AG04450 (cell line): ENCODE data around the gene PAX6. TPM values are rescaled to one million over a fixed set of nuclear protein-coding genes. Genes with fewer than 3 reads are reported as not detected.
A peak's percentile ranks its signal among the peaks of the same experiment; 100 is the strongest.

Experiments
- CTCF ChIA-PET: fragments of 300-600, 350-600 bp; formaldehyde crosslinking; extraction: SDS; loops from one replicate; lab custom pipeline; 2022; ENCODE audit warnings: antibody characterized with exemption, inconsistent platforms; lab: Charles Lee
- POLR2A ChIA-PET: fragments of 350-600 bp; formaldehyde crosslinking; extraction: SDS; loops from one replicate; lab custom pipeline; 2021; ENCODE audit warnings: antibody characterized with exemption, inconsistent platforms; lab: Yijun Ruan, JAX
- DNase-seq: peaks from one replicate; pipeline ENCODE4 v3.0.0-alpha.2; 2011; ENCODE audit warnings: low read depth, low spot score
- H3K27ac ChIP-seq: one replicate; pipeline ENCODE4 v1.5.1; 2012; ENCODE audit warnings: low read depth, low read length, control low read depth
- H3K27me3 ChIP-seq: one replicate; pipeline ENCODE4 v1.6.0; 2012; ENCODE audit warnings: low read length; ENCODE audit not compliant: control insufficient read depth, insufficient read depth
- H3K4me3 ChIP-seq: 2 replicates; pipeline ENCODE4 v1.5.1; 2011; ENCODE audit warnings: mild to moderate bottlenecking, low read depth, low read length, control low read depth
- H3K9me3 ChIP-seq: 2 replicates; pipeline ENCODE4 v1.5.1; 2012; ENCODE audit warnings: low read length; ENCODE audit not compliant: control insufficient read depth, insufficient read depth
- polyA plus RNA-seq: library from polyadenylated mRNA; depleted of rRNA; stranded (reverse); fragments of >200 nt; gene quantifications from 2 replicates; pipeline ENCODE4 v1.2.3, GENCODE V29; 2011
- TF ChIP-seq, protein P1 (sequence below): IDR thresholded peaks from 2 replicates; pipeline ENCODE4 v1.5.1; 2011; ENCODE audit warnings: low read depth, low read length, control low read depth, inconsistent platforms

PAX6 gene
- polyA plus RNA-seq, 1 experiment = not detected

DNA sequence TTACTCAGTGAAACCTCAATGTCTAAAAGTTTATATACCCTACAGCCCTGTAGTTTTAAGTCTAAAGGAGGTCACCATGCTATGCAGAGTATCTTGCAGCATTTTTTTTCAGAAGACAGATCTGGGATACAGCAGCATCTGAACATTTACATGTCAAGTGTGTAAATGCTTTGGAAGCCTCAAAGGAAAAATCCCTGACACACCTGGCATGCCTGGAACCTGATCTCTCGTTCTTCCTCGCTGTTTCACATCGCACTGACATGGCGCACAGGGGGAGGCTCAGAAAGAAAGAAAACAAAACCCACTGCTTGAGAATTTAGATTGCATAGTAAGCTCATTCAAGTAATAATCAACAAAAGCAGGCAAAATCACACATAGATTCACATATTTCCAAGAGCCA is 31.0 kb downstream of the PAX6 start:
- Histone ChIP-seq H3K27ac (no peak overlapping the region), H3K27me3 (no peaks in the 10 kb centered on the region), H3K4me3 (no peak overlapping the region), H3K9me3 (no peaks in the 10 kb centered on the region)
- ChIA-PET CTCF (interaction anchor here (1.0 to 1.5 kb wide), 2 partner anchors 15 to 139 kb away, joined by 3 read pairs; no protein-coding TSS in a partner anchor), POLR2A (no interaction called here)
- TF ChIP-seq, protein P1, sequence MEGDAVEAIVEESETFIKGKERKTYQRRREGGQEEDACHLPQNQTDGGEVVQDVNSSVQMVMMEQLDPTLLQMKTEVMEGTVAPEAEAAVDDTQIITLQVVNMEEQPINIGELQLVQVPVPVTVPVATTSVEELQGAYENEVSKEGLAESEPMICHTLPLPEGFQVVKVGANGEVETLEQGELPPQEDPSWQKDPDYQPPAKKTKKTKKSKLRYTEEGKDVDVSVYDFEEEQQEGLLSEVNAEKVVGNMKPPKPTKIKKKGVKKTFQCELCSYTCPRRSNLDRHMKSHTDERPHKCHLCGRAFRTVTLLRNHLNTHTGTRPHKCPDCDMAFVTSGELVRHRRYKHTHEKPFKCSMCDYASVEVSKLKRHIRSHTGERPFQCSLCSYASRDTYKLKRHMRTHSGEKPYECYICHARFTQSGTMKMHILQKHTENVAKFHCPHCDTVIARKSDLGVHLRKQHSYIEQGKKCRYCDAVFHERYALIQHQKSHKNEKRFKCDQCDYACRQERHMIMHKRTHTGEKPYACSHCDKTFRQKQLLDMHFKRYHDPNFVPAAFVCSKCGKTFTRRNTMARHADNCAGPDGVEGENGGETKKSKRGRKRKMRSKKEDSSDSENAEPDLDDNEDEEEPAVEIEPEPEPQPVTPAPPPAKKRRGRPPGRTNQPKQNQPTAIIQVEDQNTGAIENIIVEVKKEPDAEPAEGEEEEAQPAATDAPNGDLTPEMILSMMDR = no peak
- no peak for DNase-seq

DNA sequence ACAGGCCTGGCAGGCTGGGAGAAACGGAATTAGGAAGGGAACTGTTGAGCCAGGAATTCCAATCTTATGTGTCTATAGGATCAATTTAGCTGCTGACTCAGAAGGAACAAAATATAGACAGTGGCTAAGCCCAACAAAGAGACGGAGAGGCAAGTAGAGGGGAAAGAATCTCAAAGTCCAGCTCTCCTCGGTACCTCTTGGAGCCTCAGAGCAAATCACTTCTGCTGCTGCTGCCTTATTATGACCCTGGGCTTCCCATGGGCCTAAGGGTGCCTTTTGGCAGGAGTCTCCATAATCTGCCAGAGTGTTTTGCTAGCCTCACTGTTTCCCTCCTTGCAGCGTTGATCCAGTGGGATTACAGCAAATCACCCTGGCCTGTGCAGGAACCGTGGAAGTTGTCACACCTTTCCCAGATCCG is 31.7 kb downstream of the PAX6 start:
- H3K27ac ChIP-seq = peak overlapping the region; percentile 32
- H3K27me3 ChIP-seq = no peaks in the 10 kb centered on the region
- no peak overlapping the region for H3K4me3 ChIP-seq
- DNase-seq = peak; percentile 43
- ChIA-PET CTCF (interaction anchor here (1.5 kb wide), 1 partner anchor 16 kb away, joined by 3 read pairs; no protein-coding TSS in a partner anchor), POLR2A (no interaction called here)
- H3K9me3 ChIP-seq = no peaks in the 10 kb centered on the region
- TF ChIP-seq, protein P1 = no peak

DNA sequence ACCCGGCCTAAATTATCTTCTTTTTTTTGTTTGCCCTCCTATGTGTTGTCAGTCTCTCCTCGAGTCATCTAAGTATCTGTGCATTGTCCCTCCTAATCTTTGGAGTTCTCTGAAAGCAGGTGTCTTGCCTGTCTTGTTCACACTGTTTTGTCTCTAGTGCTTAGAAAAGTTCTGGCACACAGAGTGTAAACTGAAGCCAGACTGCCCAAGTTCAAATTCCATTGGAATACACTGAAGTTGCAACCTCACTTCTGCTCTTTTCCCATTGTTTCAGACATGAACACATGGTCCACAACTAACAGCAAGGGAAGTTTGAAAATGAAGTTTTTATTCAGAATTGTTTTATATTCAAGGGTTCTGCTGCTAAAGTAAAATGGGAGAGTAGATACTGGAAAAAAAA is 38.7 kb downstream of the PAX6 start:
- no peak for DNase-seq
- Histone ChIP-seq H3K27me3 (no peaks in the 10 kb centered on the region), H3K9me3 (no peaks in the 10 kb centered on the region), H3K4me3 (no peak overlapping the region), H3K27ac (no peak overlapping the region)
- ChIA-PET POLR2A (no interaction called here), CTCF (no interaction called here)
- TF ChIP-seq, protein P1 = no peak

DNA sequence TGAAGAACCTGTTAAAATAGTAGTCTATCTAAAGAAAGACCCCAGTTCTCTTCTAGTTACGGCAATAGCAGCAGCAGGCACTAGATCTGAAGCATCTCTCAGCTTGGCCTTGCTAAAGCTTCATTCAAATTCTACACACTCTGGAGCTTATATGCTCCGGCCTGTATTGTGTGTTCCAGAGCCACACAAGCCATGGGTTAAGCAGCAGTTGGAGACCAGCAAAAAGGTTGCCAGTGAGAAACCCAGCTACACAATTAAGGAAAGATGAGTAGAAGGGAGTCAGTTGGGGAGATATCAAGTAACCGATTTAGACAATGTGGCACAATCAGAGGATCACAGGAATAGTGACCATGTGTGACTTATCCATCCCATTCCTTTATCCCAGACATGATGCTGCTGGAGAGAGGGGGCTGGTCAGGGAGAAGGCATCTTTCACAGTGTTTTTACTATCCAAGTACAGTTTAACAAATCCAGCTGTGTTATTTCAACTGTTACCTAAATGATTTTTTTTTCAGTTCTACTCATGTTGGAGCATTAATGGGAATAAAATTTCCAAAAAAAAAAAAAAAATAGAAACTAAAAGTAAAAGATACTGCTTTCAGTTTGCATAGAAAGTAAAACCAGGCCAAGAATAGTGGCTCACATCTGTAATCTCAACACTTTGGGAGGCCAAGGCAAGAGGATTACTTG is 41.0 kb downstream of the PAX6 start:
- H3K27me3 ChIP-seq = no peaks in the 10 kb centered on the region
- TF ChIP-seq, protein P1 = no peak
- CTCF ChIA-PET = interaction anchor here (0.6 to 0.9 kb wide), 2 partner anchors 14 to 374 kb away, joined by 3 to 5 read pairs; no protein-coding TSS in a partner anchor
- no peak for DNase-seq
- no peaks in the 10 kb centered on the region for H3K9me3 ChIP-seq
- H3K4me3 ChIP-seq = no peak overlapping the region
- no peak overlapping the region for H3K27ac ChIP-seq
- POLR2A ChIA-PET = no interaction called here
